CD14-positive monocyte (primary cell): ENCODE data around the gene OSBPL9. TPM values are rescaled to one million over a fixed set of nuclear protein-coding genes. Genes with fewer than 3 reads are reported as not detected.

Experiments used
- DNase-seq, 3 donors: peaks; one replicate each; pipeline ENCODE4 v3.0.0-alpha.2; 2011 to 2022
- H2AFZ ChIP-seq: 2 replicates; pipeline ENCODE4 v1.6.0; 2012; ENCODE audit warnings: mild to moderate bottlenecking, low read depth, low read length, inconsistent platforms; ENCODE audit not compliant: insufficient read depth, poor library complexity, severe bottlenecking
- H3K27ac ChIP-seq, 2 donors: 1 replicate in 1 of 2; 2 replicates in 1 of 2; pipeline ENCODE4 v1.5.1; 2012 to 2013; ENCODE audit warnings: low read length in 2 of 2, control low read depth in 1 of 2, inconsistent platforms in 1 of 2, low read depth in 1 of 2, mild to moderate bottlenecking in 1 of 2
- H3K27me3 ChIP-seq, 2 donors: one replicate each; pipeline versions ENCODE4 v1.6.0 to v1.6.1; 2011 to 2013; ENCODE audit warnings: low read length in 2 of 2; ENCODE audit not compliant: control insufficient read depth in 2 of 2, insufficient read depth in 2 of 2
- H3K36me3 ChIP-seq, 2 donors: replicated peaks in 1 of 2; 1 replicate in 1 of 2; 2 replicates in 1 of 2; pipeline versions ENCODE4 v1.5.1 to v1.6.1; 2012 to 2013; ENCODE audit warnings: low read length in 2 of 2, control low read depth in 1 of 2, inconsistent platforms in 1 of 2, mild to moderate bottlenecking in 1 of 2; ENCODE audit not compliant: insufficient read depth in 2 of 2, control insufficient read depth in 1 of 2
- H3K4me1 ChIP-seq, 2 donors: 1 replicate in 1 of 2; 2 replicates in 1 of 2; pipeline versions ENCODE4 v1.5.1 to v1.6.1; 2012 to 2013; ENCODE audit warnings: low read length in 2 of 2, control low read depth in 1 of 2, inconsistent platforms in 1 of 2, mild to moderate bottlenecking in 1 of 2, moderate library complexity in 1 of 2; ENCODE audit not compliant: insufficient read depth in 2 of 2, control insufficient read depth in 1 of 2
- H3K4me2 ChIP-seq: replicated peaks from 2 replicates; pipeline ENCODE3; 2012; ENCODE audit warnings: low read length, moderate library complexity, mild to moderate bottlenecking; ENCODE audit not compliant: poor library complexity, severe bottlenecking; ENCODE audit errors: extremely low read depth
- H3K4me3 ChIP-seq, 3 experiments: fragments of 200-600 bp in 1 of 3; sonication (generic) in 1 of 3; replicated peaks in 1 of 3; 1 replicate in 2 of 3; 2 replicates in 1 of 3; pipeline ENCODE4 v1.5.1; 2011 to 2013; ENCODE audit warnings: low read length in 3 of 3, mild to moderate bottlenecking in 3 of 3, control low read depth in 2 of 3, low read depth in 2 of 3, inconsistent platforms in 1 of 3, moderate library complexity in 1 of 3
- H3K79me2 ChIP-seq: 2 replicates; pipeline ENCODE4 v1.6.0; 2012; ENCODE audit warnings: mild to moderate bottlenecking, control low read depth, inconsistent platforms, low read length, moderate library complexity; ENCODE audit not compliant: insufficient read depth
- H3K9ac ChIP-seq: 2 replicates; pipeline ENCODE4 v1.6.0; 2017; ENCODE audit warnings: low read length, mild to moderate bottlenecking; ENCODE audit not compliant: insufficient read depth, poor library complexity, severe bottlenecking
- H3K9me3 ChIP-seq, 2 donors: replicated peaks in 1 of 2; 1 replicate in 1 of 2; 2 replicates in 1 of 2; pipeline versions ENCODE4 v1.5.1 to v1.6.1; 2012 to 2013; ENCODE audit warnings: low read length in 2 of 2, control low read depth in 1 of 2; ENCODE audit not compliant: control insufficient read depth in 1 of 2, insufficient read depth in 1 of 2
- H4K20me1 ChIP-seq: 2 replicates; pipeline ENCODE4 v1.6.0; 2012; ENCODE audit warnings: mild to moderate bottlenecking, low read length, control low read depth, moderate library complexity; ENCODE audit not compliant: insufficient read depth
- H3K27ac Mint-ChIP-seq, 7 donors: one replicate each; pipeline ENCODE4 v1.8.0; 2020; ENCODE audit warnings: mild to moderate bottlenecking in 7 of 7, mixed read lengths in 7 of 7, moderate library complexity in 6 of 7, inconsistent platforms in 2 of 7
- H3K27me3 Mint-ChIP-seq, 3 donors: one replicate each; pipeline ENCODE4 v1.8.0; 2021 to 2022; ENCODE audit warnings: low read depth in 3 of 3, mild to moderate bottlenecking in 3 of 3, mixed read lengths in 3 of 3, moderate library complexity in 3 of 3, inconsistent platforms in 1 of 3
- H3K36me3 Mint-ChIP-seq, 2 donors: one replicate each; pipeline ENCODE4 v1.8.0; 2020; ENCODE audit warnings: mixed read lengths in 2 of 2, inconsistent platforms in 1 of 2, mild to moderate bottlenecking in 1 of 2
- H3K4me1 Mint-ChIP-seq: one replicate; pipeline ENCODE4 v1.8.0; 2020; ENCODE audit warnings: mild to moderate bottlenecking, mixed read lengths
- H3K4me3 Mint-ChIP-seq, 2 donors: one replicate each; pipeline ENCODE4 v1.8.0; 2020; ENCODE audit warnings: mild to moderate bottlenecking in 2 of 2, mixed read lengths in 2 of 2, moderate library complexity in 1 of 2
- H3K9me3 Mint-ChIP-seq, 7 donors: one replicate each; pipeline ENCODE4 v1.8.0; 2020 to 2022; ENCODE audit warnings: mixed read lengths in 7 of 7, mild to moderate bottlenecking in 6 of 7, moderate library complexity in 6 of 7, inconsistent platforms in 2 of 7
- WGBS: methylation state at CpG from one replicate; pipeline ENCODE4 v1.1.5; 2013; ENCODE audit warnings: missing lambda C conversion rate; ENCODE audit not compliant: insufficient coverage; 5-methylcytosine and 5-hydroxymethylcytosine counted together
- intact Hi-C, 2 donors: fragments of 100-400 bp; cut with micrococcal nuclease; formaldehyde crosslinking; loops; one replicate each; pipeline versions ENCODE4 v1.15.0 to v1.15.1; 2023
- polyA plus RNA-seq, 3 donors: library from polyadenylated mRNA; depleted of rRNA in 1 of 3; unstranded in 2 of 3; stranded (reverse) in 1 of 3; fragments of 300-500 nt in 2 of 3; fragments of >200 nt in 1 of 3; fragmentation: Illumina TruSeq in 2 of 3; gene quantifications; 1 replicate in 2 of 3; 2 replicates in 1 of 3; pipeline ENCODE4 v1.2.3, GENCODE V29; 2012 to 2021
- TF ChIP-seq, protein P1 (sequence below): fragments of 200-600 bp; IDR thresholded peaks from one replicate; pipeline ENCODE4 v1.8.0; 2022; ENCODE audit warnings: antibody characterized with exemption, mild to moderate bottlenecking

The OSBPL9 gene
- polyA plus RNA-seq, 3 donors, result 22.2 to 41.4 (median 31.3) TPM

DNA sequence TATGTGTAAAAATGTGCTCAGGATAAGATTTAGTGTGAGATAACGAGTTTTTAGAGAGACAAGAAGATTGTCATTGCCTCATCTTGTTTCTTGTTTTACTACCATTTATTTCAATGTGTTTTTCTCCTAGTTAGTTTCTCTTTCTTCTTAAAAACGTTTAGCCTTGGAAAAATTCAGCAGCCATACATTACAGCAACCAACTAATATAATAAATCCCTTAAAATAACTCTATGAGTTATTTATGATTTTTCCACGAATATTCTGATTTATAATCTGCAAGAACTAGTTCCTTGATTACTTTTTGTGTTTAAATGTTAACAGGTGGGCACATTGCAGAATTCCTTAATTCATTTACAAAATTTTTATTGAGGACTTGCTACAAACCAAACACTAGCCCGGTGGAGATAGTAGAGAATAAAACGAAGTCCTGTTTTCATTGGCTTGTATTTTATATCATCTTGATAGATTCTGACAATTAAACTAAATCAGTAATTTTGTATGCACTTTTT, 118.9 kb downstream of the OSBPL9 start:
- Mint-ChIP-seq H3K36me3 (peaks cover 2 to 4% of the 10 kb centered on the region in 2 donors), H3K27ac (no peak overlapping the region), H3K4me1 (peaks cover 20% of the 10 kb centered on the region), H3K27me3 (no peaks in the 10 kb centered on the region), H3K4me3 (no peak overlapping the region), H3K9me3 (peaks cover 0 to 1% (median 0%) of the 10 kb centered on the region in 7 donors)
- Histone ChIP-seq H3K9ac (no peak overlapping the region), H3K36me3 (no peaks in the 10 kb centered on the region), H3K27me3 (no peaks in the 10 kb centered on the region), H2AFZ (no peak overlapping the region), H3K27ac (no peak overlapping the region), H3K4me2 (no peak overlapping the region), H3K79me2 (peaks cover 63% of the 10 kb centered on the region), H3K4me1 (no peaks in the 10 kb centered on the region), H3K4me3 (no peak overlapping the region), H3K9me3 (no peaks in the 10 kb centered on the region), H4K20me1 (peaks cover 58% of the 10 kb centered on the region)
- intact Hi-C loops, result no loop called here
- DNase-seq, result no peak
- no CpG with 5 or more reads among the region's 5 CpGs for WGBS
- TF ChIP-seq, protein P1, sequence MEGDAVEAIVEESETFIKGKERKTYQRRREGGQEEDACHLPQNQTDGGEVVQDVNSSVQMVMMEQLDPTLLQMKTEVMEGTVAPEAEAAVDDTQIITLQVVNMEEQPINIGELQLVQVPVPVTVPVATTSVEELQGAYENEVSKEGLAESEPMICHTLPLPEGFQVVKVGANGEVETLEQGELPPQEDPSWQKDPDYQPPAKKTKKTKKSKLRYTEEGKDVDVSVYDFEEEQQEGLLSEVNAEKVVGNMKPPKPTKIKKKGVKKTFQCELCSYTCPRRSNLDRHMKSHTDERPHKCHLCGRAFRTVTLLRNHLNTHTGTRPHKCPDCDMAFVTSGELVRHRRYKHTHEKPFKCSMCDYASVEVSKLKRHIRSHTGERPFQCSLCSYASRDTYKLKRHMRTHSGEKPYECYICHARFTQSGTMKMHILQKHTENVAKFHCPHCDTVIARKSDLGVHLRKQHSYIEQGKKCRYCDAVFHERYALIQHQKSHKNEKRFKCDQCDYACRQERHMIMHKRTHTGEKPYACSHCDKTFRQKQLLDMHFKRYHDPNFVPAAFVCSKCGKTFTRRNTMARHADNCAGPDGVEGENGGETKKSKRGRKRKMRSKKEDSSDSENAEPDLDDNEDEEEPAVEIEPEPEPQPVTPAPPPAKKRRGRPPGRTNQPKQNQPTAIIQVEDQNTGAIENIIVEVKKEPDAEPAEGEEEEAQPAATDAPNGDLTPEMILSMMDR, result no peak

DNA sequence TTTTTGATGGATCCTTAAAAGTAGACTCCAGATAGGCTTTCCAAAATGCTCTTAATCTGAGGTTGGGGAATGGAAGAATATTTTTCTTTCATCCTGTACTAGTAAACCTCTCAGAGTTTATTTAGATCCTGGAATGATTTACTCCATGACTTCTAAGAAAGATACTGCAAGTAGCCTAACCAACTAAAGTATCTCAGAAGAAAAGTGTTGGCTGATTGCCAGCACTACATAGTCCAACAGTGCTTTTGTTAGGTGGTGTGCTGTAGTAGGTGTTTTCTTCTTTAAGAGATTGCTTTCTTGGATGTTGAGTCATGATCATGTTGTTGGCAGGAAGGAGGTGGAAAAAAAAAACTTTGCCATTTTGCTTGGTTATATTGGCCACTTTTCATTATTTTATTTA, 119.8 kb downstream of the OSBPL9 start:
- intact Hi-C loops, result no loop called here
- peaks cover 54% of the 10 kb centered on the region for H4K20me1 ChIP-seq

More for the DNA sequence above, 119.8 kb downstream of the OSBPL9 start:
- peaks cover 0 to 5% (median 2%) of the 10 kb centered on the region in 7 donors for H3K9me3 Mint-ChIP-seq
- Histone ChIP-seq H3K4me1 (no peaks in the 10 kb centered on the region), H3K9ac (no peak overlapping the region), H3K27ac (no peak overlapping the region), H3K79me2 (peaks cover 60% of the 10 kb centered on the region), H3K4me3 (no peak overlapping the region), H3K9me3 (no peaks in the 10 kb centered on the region), H3K4me2 (no peak overlapping the region), H3K27me3 (no peaks in the 10 kb centered on the region), H3K36me3 (no peaks in the 10 kb centered on the region), H2AFZ (no peak overlapping the region)
- TF ChIP-seq, protein P1, result no peak
- no peak overlapping the region for H3K4me3 Mint-ChIP-seq
- H3K27ac Mint-ChIP-seq, result no peak overlapping the region
- no peak for DNase-seq
- H3K36me3 Mint-ChIP-seq, result peaks cover 2 to 4% of the 10 kb centered on the region in 2 donors
- no peaks in the 10 kb centered on the region for H3K27me3 Mint-ChIP-seq
- peaks cover 21% of the 10 kb centered on the region for H3K4me1 Mint-ChIP-seq
